HEK293 (cell line): ENCODE measurements around the gene TIGD7.

ENCODE experiments used
- CTCF ChIA-PET: fragments of 350-600 bp; formaldehyde crosslinking; extraction: SDS; loops from one replicate; lab custom pipeline; 2021; ENCODE audit warnings: antibody characterized with exemption; lab: Yijun Ruan, JAX
- POLR2A ChIA-PET: fragments of 300-600 bp; formaldehyde crosslinking; extraction: SDS; loops from one replicate; lab custom pipeline; 2020; ENCODE audit warnings: antibody characterized with exemption, inconsistent platforms; lab: Yijun Ruan, JAX
- H3K27ac ChIP-seq: fragments of 200-500 bp; sonication (Bioruptor generic); 2 replicates; pipeline ENCODE4 v1.5.1; 2014; ENCODE audit warnings: low read depth, low read length, control low read depth, inconsistent platforms; ENCODE audit errors: extremely low read depth
- H3K36me3 ChIP-seq, 2 experiments: fragments of 200-500 bp in 1 of 2; sonication (Bioruptor generic) in 1 of 2; 1 replicate in 1 of 2; 2 replicates in 1 of 2; pipeline ENCODE4 v1.5.1; 2014 to 2017; ENCODE audit warnings: inconsistent platforms in 2 of 2, low read length in 2 of 2; ENCODE audit not compliant: control insufficient read depth in 2 of 2, insufficient read depth in 1 of 2
- H3K4me1 ChIP-seq: fragments of 200-500 bp; sonication (Bioruptor generic); 2 replicates; pipeline ENCODE4 v1.5.1; 2014; ENCODE audit warnings: mild to moderate bottlenecking, low read length, inconsistent platforms; ENCODE audit not compliant: control insufficient read depth, insufficient read depth
- H3K4me3 ChIP-seq: 2 replicates; pipeline ENCODE4 v1.5.1; 2011; ENCODE audit warnings: low read depth, mild to moderate bottlenecking, control low read depth, low read length, moderate library complexity
- H3K9me3 ChIP-seq: fragments of 200-500 bp; sonication (Bioruptor generic); 2 replicates; pipeline ENCODE4 v1.5.1; 2014; ENCODE audit warnings: low read depth, low read length, inconsistent platforms; ENCODE audit not compliant: control insufficient read depth, insufficient read depth
- AEBP2 ChIP-seq: fragments of 450-650 bp; formaldehyde crosslinking; IDR thresholded peaks from 2 replicates; pipeline ENCODE4 v1.5.1; 2016; ENCODE audit warnings: missing biosample characterization, missing genetic modification characterization, borderline replicate concordance
- EGR2 ChIP-seq: fragments of 450-650 bp; formaldehyde crosslinking; IDR thresholded peaks from 2 replicates; pipeline ENCODE4 v1.5.1; 2016; ENCODE audit warnings: low read depth, missing biosample characterization, missing genetic modification characterization
- GLI2 ChIP-seq: fragments of 450-650 bp; formaldehyde crosslinking; IDR thresholded peaks from 2 replicates; pipeline ENCODE4; 2017; ENCODE audit warnings: missing biosample characterization, missing genetic modification characterization, low read depth, borderline replicate concordance
- GLI4 ChIP-seq: fragments of 450-650 bp; formaldehyde crosslinking; IDR thresholded peaks from 2 replicates; pipeline ENCODE4 v1.5.1; 2016; ENCODE audit warnings: missing biosample characterization, missing genetic modification characterization
- KLF1 ChIP-seq: fragments of 450-650 bp; formaldehyde crosslinking; IDR thresholded peaks from 2 replicates; pipeline ENCODE4 v1.5.1; 2016; ENCODE audit warnings: missing biosample characterization, missing genetic modification characterization
- KLF10 ChIP-seq: fragments of 450-650 bp; IDR thresholded peaks from 2 replicates; pipeline ENCODE4 v1.5.1; 2018; ENCODE audit warnings: missing biosample characterization, mild to moderate bottlenecking, missing genetic modification characterization
- KLF17 ChIP-seq: fragments of 450-650 bp; formaldehyde crosslinking; IDR thresholded peaks from 2 replicates; pipeline ENCODE4 v1.5.1; 2016; ENCODE audit warnings: missing biosample characterization, missing genetic modification characterization
- SCRT1 ChIP-seq: fragments of 450-650 bp; formaldehyde crosslinking; IDR thresholded peaks from 2 replicates; pipeline ENCODE4 v1.5.1; 2016; ENCODE audit warnings: missing biosample characterization, missing genetic modification characterization, borderline replicate concordance
- SCRT2 ChIP-seq: fragments of 450-650 bp; formaldehyde crosslinking; IDR thresholded peaks from 2 replicates; pipeline ENCODE4 v1.5.1; 2016; ENCODE audit warnings: missing biosample characterization, missing genetic modification characterization
- ZBTB8A ChIP-seq: fragments of 450-650 bp; formaldehyde crosslinking; IDR thresholded peaks from 2 replicates; pipeline ENCODE4 v1.5.1; 2016; ENCODE audit warnings: missing biosample characterization, missing genetic modification characterization
- ZFHX2 ChIP-seq: fragments of 450-650 bp; formaldehyde crosslinking; conservative IDR thresholded peaks from 2 replicates; pipeline ENCODE4 v1.5.1; 2016; ENCODE audit warnings: missing biosample characterization, missing genetic modification characterization
- ZNF132 ChIP-seq: fragments of 450-650 bp; formaldehyde crosslinking; IDR thresholded peaks from 2 replicates; pipeline ENCODE4 v1.5.1; 2017; ENCODE audit warnings: missing biosample characterization, missing genetic modification characterization, borderline replicate concordance
- ZNF148 ChIP-seq: fragments of 450-650 bp; formaldehyde crosslinking; IDR thresholded peaks from 2 replicates; pipeline ENCODE4 v1.5.0; 2017; ENCODE audit warnings: missing biosample characterization, missing genetic modification characterization, borderline replicate concordance
- ZNF155 ChIP-seq: fragments of 450-650 bp; formaldehyde crosslinking; IDR thresholded peaks from 2 replicates; pipeline ENCODE4 v1.5.1; 2016; ENCODE audit warnings: missing biosample characterization, missing genetic modification characterization
- ZNF157 ChIP-seq: fragments of 450-650 bp; formaldehyde crosslinking; IDR thresholded peaks from 2 replicates; pipeline ENCODE4 v1.5.1; 2016; ENCODE audit warnings: missing biosample characterization, missing genetic modification characterization
- ZNF214 ChIP-seq: fragments of 450-650 bp; formaldehyde crosslinking; IDR thresholded peaks from 2 replicates; pipeline ENCODE4 v1.5.1; 2017; ENCODE audit warnings: missing biosample characterization, mild to moderate bottlenecking, missing genetic modification characterization, borderline replicate concordance
- ZNF223 ChIP-seq: fragments of 450-650 bp; formaldehyde crosslinking; IDR thresholded peaks from 2 replicates; pipeline ENCODE4 v1.5.1; 2016; ENCODE audit warnings: missing biosample characterization, missing genetic modification characterization
- ZNF394 ChIP-seq: fragments of 450-650 bp; formaldehyde crosslinking; IDR thresholded peaks from 2 replicates; pipeline ENCODE4 v1.5.1; 2016; ENCODE audit warnings: missing biosample characterization, missing genetic modification characterization, mild to moderate bottlenecking, moderate library complexity, borderline replicate concordance
- ZNF398 ChIP-seq: fragments of 450-650 bp; formaldehyde crosslinking; IDR thresholded peaks from 2 replicates; pipeline ENCODE4 v1.5.1; 2017; ENCODE audit warnings: missing biosample characterization, missing genetic modification characterization
- ZNF426 ChIP-seq: fragments of 450-650 bp; formaldehyde crosslinking; IDR thresholded peaks from 2 replicates; pipeline ENCODE4 v1.5.1; 2017; ENCODE audit warnings: missing biosample characterization, missing genetic modification characterization, mild to moderate bottlenecking, inconsistent platforms, moderate library complexity
- ZNF530 ChIP-seq: fragments of 450-650 bp; formaldehyde crosslinking; IDR thresholded peaks from 2 replicates; pipeline ENCODE4 v1.5.1; 2016; ENCODE audit warnings: low read depth, missing biosample characterization, missing genetic modification characterization
- ZNF548 ChIP-seq: fragments of 450-650 bp; formaldehyde crosslinking; IDR thresholded peaks from 2 replicates; pipeline ENCODE4 v1.5.1; 2016; ENCODE audit warnings: missing biosample characterization, missing genetic modification characterization
- ZNF660 ChIP-seq: fragments of 450-650 bp; IDR thresholded peaks from 2 replicates; pipeline ENCODE4 v1.5.1; 2018; ENCODE audit warnings: missing biosample characterization, mild to moderate bottlenecking, missing genetic modification characterization
- ZNF664 ChIP-seq: fragments of 450-650 bp; formaldehyde crosslinking; IDR thresholded peaks from 2 replicates; pipeline ENCODE4 v1.5.1; 2016; ENCODE audit warnings: missing biosample characterization, missing genetic modification characterization
- ZNF670 ChIP-seq: fragments of 450-650 bp; formaldehyde crosslinking; IDR thresholded peaks from 2 replicates; pipeline ENCODE4 v1.5.1; 2016; ENCODE audit warnings: missing biosample characterization, missing genetic modification characterization, low read depth
- ZNF701 ChIP-seq: fragments of 450-650 bp; formaldehyde crosslinking; IDR thresholded peaks from 2 replicates; pipeline ENCODE4 v1.5.1; 2016; ENCODE audit warnings: missing biosample characterization, missing genetic modification characterization
- ZNF707 ChIP-seq: fragments of 450-650 bp; formaldehyde crosslinking; IDR thresholded peaks from 2 replicates; pipeline ENCODE4 v1.5.1; 2016; ENCODE audit warnings: missing biosample characterization, missing genetic modification characterization
- ZNF837 ChIP-seq: fragments of 450-650 bp; formaldehyde crosslinking; IDR thresholded peaks from 2 replicates; pipeline ENCODE4 v1.5.1; 2016; ENCODE audit warnings: missing biosample characterization, missing genetic modification characterization
- ZSCAN16 ChIP-seq: fragments of 450-650 bp; formaldehyde crosslinking; IDR thresholded peaks from 2 replicates; pipeline ENCODE4 v1.5.1; 2016; ENCODE audit warnings: missing biosample characterization, missing genetic modification characterization
- ZSCAN30 ChIP-seq: fragments of 450-650 bp; IDR thresholded peaks from 2 replicates; pipeline ENCODE4 v1.5.1; 2018; ENCODE audit warnings: missing biosample characterization, mild to moderate bottlenecking, missing genetic modification characterization, moderate library complexity

TIGD7 gene

GRCh38 chr16:3282103-3282729 lies 23.0 kb downstream of the TIGD7 start (continued):
- no peak for TF ChIP-seq ZNF155
- peak; percentile 96 for TF ChIP-seq SCRT2 (tag by site-specific recombination)
- no peak for TF ChIP-seq ZNF214 (tag by site-specific recombination)
- 0 out of 2 replicates have a peak, but pooled peaks have one; percentile 31 for TF ChIP-seq ZNF660 (tag by site-specific recombination)
- peak; percentile 45; the same call in 1 of the 2 replicates for TF ChIP-seq SCRT1 (tag by site-specific recombination)
- no peak for TF ChIP-seq ZNF426 (tag by site-specific recombination)
- no peak for TF ChIP-seq AEBP2 (tag by site-specific recombination)
- peak; percentile 30; the same call in 1 of the 2 replicates for TF ChIP-seq ZFHX2 (tag by site-specific recombination)
- peak; percentile 26; the same call in 1 of the 2 replicates for TF ChIP-seq EGR2 (tag by site-specific recombination)
- no peak for TF ChIP-seq ZNF394 (tag by site-specific recombination)
- TF ChIP-seq KLF10 = no peak
- TF ChIP-seq ZNF398 = no peak
- no peak for TF ChIP-seq ZSCAN16 (tag by site-specific recombination)
- no peak for TF ChIP-seq ZNF548
- TF ChIP-seq ZNF707 (tag by site-specific recombination) = no peak

GRCh38 chr16:3281222-3281820 lies 23.9 kb downstream of the TIGD7 start:
- Histone ChIP-seq H3K9me3 (no peaks in the 10 kb centered on the region), H3K4me1 (no peaks in the 10 kb centered on the region), H3K27ac (no peak overlapping the region), H3K4me3 (no peak overlapping the region), H3K36me3 (peaks cover 0 to 22% of the 10 kb centered on the region in 2 experiments; a peak in 1 of 3 replicates)
- CTCF ChIA-PET = interaction anchor here (5.6 kb wide), 1 partner anchor 14 kb away, joined by 35 read pairs; no protein-coding TSS in a partner anchor
- POLR2A ChIA-PET = interaction anchor here (1.0 to 1.2 kb wide), 2 partner anchors 9 to 17 kb away, joined by 3 to 4 read pairs; no protein-coding TSS in a partner anchor
- TF ChIP-seq GLI2 (tag by site-specific recombination) (no peak), ZNF664 (no peak), KLF17 (tag by site-specific recombination) (no peak), ZNF157 (tag by site-specific recombination) (no peak), ZNF837 (no peak), ZSCAN30 (tag by site-specific recombination) (no peak), ZNF548 (no peak), ZNF223 (no peak), ZNF670 (tag by site-specific recombination) (no peak), ZNF132 (tag by site-specific recombination) (no peak), KLF10 (no peak), ZNF148 (tag by site-specific recombination) (no peak), GLI4 (no peak), KLF1 (tag by site-specific recombination) (no peak), ZNF530 (tag by site-specific recombination) (no peak), ZNF701 (tag by site-specific recombination) (no peak), ZBTB8A (no peak)
